GM23338 (cell line): ENCODE measurements around the gene SPEF1. TPM values are rescaled to one million over a fixed set of nuclear protein-coding genes. Genes with fewer than 3 reads are reported as not detected.

Experiments used
- ATAC-seq: fragments of 200-7000 bp; cut with Tn5 transposase; 3 replicates; pipeline ENCODE4 v1.9.1; 2020
- DNase-seq: peaks from one replicate; pipeline ENCODE4 v3.0.0-alpha.2; 2015; ENCODE audit warnings: low spot score
- H2AFZ ChIP-seq: fragments of 200-600 bp; sonication (generic); 2 replicates; pipeline ENCODE4 v1.8.0; 2016; ENCODE audit warnings: antibody characterized with exemption, mild to moderate bottlenecking, moderate library complexity
- H3F3A ChIP-seq: fragments of 200-600 bp; sonication (generic); replicated peaks from 2 replicates; pipeline ENCODE4 v1.8.0; 2017; ENCODE audit warnings: antibody characterized with exemption, mixed run types, low read depth
- H3K27ac ChIP-seq: fragments of 200-600 bp; sonication (generic); 2 replicates; pipeline ENCODE4 v1.6.1; 2016; ENCODE audit warnings: low read depth
- H3K27me3 ChIP-seq: fragments of 200-600 bp; sonication (generic); 2 replicates; pipeline ENCODE4 v1.8.0; 2016; ENCODE audit warnings: mild to moderate bottlenecking, mixed run types, moderate library complexity; ENCODE audit not compliant: insufficient read depth
- H3K36me3 ChIP-seq: fragments of 200-600 bp; sonication (generic); 2 replicates; pipeline ENCODE4 v1.8.0; 2016; ENCODE audit warnings: mild to moderate bottlenecking; ENCODE audit not compliant: insufficient read depth
- H3K4me1 ChIP-seq: fragments of 200-600 bp; sonication (generic); 2 replicates; pipeline ENCODE4 v1.8.0; 2016; ENCODE audit warnings: mild to moderate bottlenecking, moderate library complexity; ENCODE audit not compliant: insufficient read depth
- H3K4me2 ChIP-seq: fragments of 200-600 bp; sonication (generic); 2 replicates; pipeline ENCODE4 v1.7.1; 2017; ENCODE audit warnings: mixed run types
- H3K4me3 ChIP-seq: fragments of 200-600 bp; sonication (generic); 2 replicates; pipeline ENCODE4 v1.6.1; 2016; ENCODE audit warnings: mixed run types
- H3K79me2 ChIP-seq: fragments of 200-600 bp; sonication (generic); replicated peaks from 2 replicates; pipeline ENCODE4 v1.8.0; 2017; ENCODE audit warnings: mild to moderate bottlenecking; ENCODE audit not compliant: insufficient read depth
- H3K9me2 ChIP-seq: fragments of 200-600 bp; sonication (generic); 2 replicates; pipeline ENCODE4 v1.8.0; 2017; ENCODE audit not compliant: insufficient read depth
- H4K20me1 ChIP-seq: fragments of 200-600 bp; sonication (generic); replicated peaks from 2 replicates; pipeline ENCODE4 v1.8.0; 2017; ENCODE audit warnings: mild to moderate bottlenecking; ENCODE audit not compliant: insufficient read depth
- H3K27ac Mint-ChIP-seq: 2 replicates; pipeline ENCODE4 v1.8.0; 2020; ENCODE audit warnings: inconsistent platforms, mild to moderate bottlenecking, moderate library complexity, mixed read lengths
- H3K27me3 Mint-ChIP-seq: 3 replicates; pipeline ENCODE4 v1.8.0; 2022; ENCODE audit warnings: low read depth, mild to moderate bottlenecking, moderate library complexity, mixed read lengths, inconsistent platforms; ENCODE audit not compliant: insufficient read depth, poor library complexity
- H3K36me3 Mint-ChIP-seq: 3 replicates; pipeline ENCODE4 v1.8.0; 2021; ENCODE audit warnings: low read depth, mild to moderate bottlenecking, inconsistent platforms, moderate library complexity, mixed read lengths
- H3K4me1 Mint-ChIP-seq: 3 replicates; pipeline ENCODE4 v1.8.0; 2020; ENCODE audit warnings: mild to moderate bottlenecking, inconsistent platforms, mixed read lengths
- H3K4me3 Mint-ChIP-seq: 3 replicates; pipeline ENCODE4 v1.8.0; 2021; ENCODE audit warnings: moderate library complexity, mild to moderate bottlenecking, inconsistent platforms, mixed read lengths
- H3K9me3 Mint-ChIP-seq: 3 replicates; pipeline ENCODE4 v1.8.0; 2020; ENCODE audit warnings: moderate library complexity, mild to moderate bottlenecking, inconsistent platforms, mixed read lengths
- CREB1 ChIP-seq: fragments of 250-450 bp; sonication (Bioruptor Pico); IDR thresholded peaks from 2 replicates; pipeline ENCODE4 v1.5.0; 2020; ENCODE audit warnings: low read depth, mild to moderate bottlenecking, moderate library complexity
- CTCF ChIP-seq, 2 experiments: fragments of 200-600 bp in 1 of 2; sonication (generic) in 1 of 2; conservative IDR thresholded peaks; 2 replicates each; pipeline versions ENCODE4 v1.5.1 to v1.6.1; 2016 to 2017; ENCODE audit warnings: antibody characterized with exemption in 2 of 2, low read depth in 2 of 2, mild to moderate bottlenecking in 2 of 2, moderate library complexity in 1 of 2
- EZH2 ChIP-seq: fragments of 200-600 bp; sonication (generic); IDR thresholded peaks from one replicate; pipeline ENCODE4 v1.8.0; 2017; ENCODE audit warnings: antibody characterized with exemption, mild to moderate bottlenecking, low read depth; ENCODE audit not compliant: unreplicated experiment
- JUNB ChIP-seq: IDR thresholded peaks from one replicate; pipeline ENCODE4 v1.6.1; 2016; ENCODE audit warnings: antibody characterized with exemption; ENCODE audit not compliant: unreplicated experiment
- POLR2AphosphoS5 ChIP-seq: IDR thresholded peaks from 2 replicates; pipeline ENCODE4 v1.6.1; 2016; ENCODE audit warnings: antibody characterized with exemption, low read depth
- REST ChIP-seq: IDR thresholded peaks from one replicate; pipeline ENCODE4 v1.6.1; 2018; ENCODE audit warnings: antibody characterized with exemption; ENCODE audit not compliant: unreplicated experiment
- ZNF462 ChIP-seq: fragments of 250-450 bp; sonication (Bioruptor Pico); IDR thresholded peaks from 2 replicates; pipeline ENCODE4 v1.5.0; 2020; ENCODE audit warnings: mild to moderate bottlenecking, moderate library complexity
- polyA plus RNA-seq: library from polyadenylated mRNA; unstranded; fragments of >200 nt; fragmentation: Nextera tagmentation; extraction: Ambion mirVana; gene quantifications from 2 replicates; pipeline ENCODE4 v1.2.1, GENCODE V29; 2016
- total RNA-seq: library from RNA; depleted of rRNA; stranded (reverse); fragments of >200 nt; shearing (Covaris generic); gene quantifications from 2 replicates; pipeline ENCODE4 v1.2.3, GENCODE V29; 2014

SPEF1 gene
- total and polyA plus RNA-seq, 2 experiments from 2014 or later = 0.68 to 0.69 TPM

GRCh38 chr20:3771552-3772058, 9.6 kb downstream of the SPEF1 start (continued):
- no peak for TF ChIP-seq ZNF462 (CRISPR knock-in tag)
- TF ChIP-seq JUNB = no peak
- no peak for TF ChIP-seq POLR2AphosphoS5

- H4K20me1 ChIP-seq = no peaks in the 10 kb centered on the region; the same call in 1 of the 2 replicates
- Mint-ChIP-seq H3K36me3 (no peaks in the 10 kb centered on the region; the same call in 2 of the 3 replicates), H3K4me3 (peak overlapping the region; percentile 92), H3K27me3 (peaks cover 12% of the 10 kb centered on the region), H3K27ac (peak overlapping the region; percentile 81), H3K9me3 (no peaks in the 10 kb centered on the region), H3K4me1 (peaks cover 16% of the 10 kb centered on the region)
- peak overlapping the region; percentile 84 for H3K4me2 ChIP-seq
- ATAC-seq (peak; percentile 74), DNase-seq (peak; percentile 89)
- 0 out of 2 replicates have a peak, but pooled peaks cover 4% of the 10 kb centered on the region for H3F3A ChIP-seq
- H2AFZ ChIP-seq = peak overlapping the region; percentile 94
- no peaks in the 10 kb centered on the region for H3K9me2 ChIP-seq
- no peaks in the 10 kb centered on the region for H3K27me3 ChIP-seq
- H3K27ac ChIP-seq = no peak overlapping the region
- peak; percentile 33 for TF ChIP-seq CREB1 (CRISPR knock-in tag)
- TF ChIP-seq CTCF (conservative IDR thresholded peaks at IDR 0.05; ENCODE audit: low read depth in 2 of 2) = peak; percentile 59 to 71
- TF ChIP-seq EZH2 = no peak
- TF ChIP-seq REST = no peak
- peaks cover 18% of the 10 kb centered on the region; the same call in 1 of the 2 replicates for H3K79me2 ChIP-seq
- peak overlapping the region; percentile 95 for H3K4me3 ChIP-seq
- no peaks in the 10 kb centered on the region for H3K36me3 ChIP-seq
- peaks cover 13% of the 10 kb centered on the region for H3K4me1 ChIP-seq
Observed at GRCh38 chr20:3768342-3769130, 12.7 kb downstream of the SPEF1 start.
